Stomach (tissue), 4 donors: ENCODE data around the gene CCDC170.

Experiments used
- CTCF ChIP-seq, 7 experiments: fragments of 450-650 bp in 4 of 7; fragments of 200-600 bp in 3 of 7; sonication (generic) in 3 of 7; IDR thresholded peaks; one replicate each; pipeline ENCODE4 v1.5.1; 2016 to 2019; ENCODE audit warnings: antibody characterized with exemption in 7 of 7, control low read depth in 2 of 7, mild to moderate bottlenecking in 1 of 7
- POLR2AphosphoS5 ChIP-seq, 3 donors: sonication (generic); formaldehyde crosslinking; IDR thresholded peaks; one replicate each; pipeline ENCODE4 v1.6.1; 2016; ENCODE audit warnings: antibody characterized with exemption in 3 of 3

DNA sequence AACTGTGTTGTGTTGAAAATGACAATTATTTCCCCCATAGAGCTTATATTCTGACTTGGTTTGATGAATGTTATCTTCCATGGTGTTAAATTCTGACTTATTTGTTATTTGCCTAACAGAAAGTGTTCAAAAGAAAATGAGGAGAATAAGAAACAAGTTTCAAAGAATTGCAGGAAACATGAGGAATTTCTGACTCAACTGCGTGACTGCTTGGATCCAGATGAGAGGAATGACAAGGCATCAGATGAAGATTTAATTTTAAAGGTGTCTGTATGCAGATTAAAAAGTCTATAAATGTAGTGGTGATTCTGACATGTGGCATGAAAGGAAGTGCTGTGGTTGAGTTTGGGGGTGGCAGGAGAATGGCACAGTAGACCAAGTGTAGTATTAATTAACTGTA lies 50.6 kb downstream of the CCDC170 start:
- no peak for TF ChIP-seq CTCF (IDR thresholded peaks at IDR 0.05)
- TF ChIP-seq POLR2AphosphoS5 (IDR thresholded peaks at IDR 0.05) = no peak
